Vagina (tissue), 2 donors: ENCODE data around the gene SPOCK1. TPM values are rescaled to one million over a fixed set of nuclear protein-coding genes. Genes with fewer than 3 reads are reported as not detected.

ENCODE experiments used
- DNase-seq, 2 donors: peaks; one replicate each; pipeline ENCODE4 v3.0.0-alpha.2; 2017; ENCODE audit errors: extremely low spot score in 2 of 2
- H3K27ac ChIP-seq: fragments of 200-600 bp; sonication (generic); one replicate; pipeline ENCODE4 v1.5.1; 2019
- H3K27me3 ChIP-seq: fragments of 200-600 bp; sonication (generic); one replicate; pipeline ENCODE4 v1.5.1; 2019
- H3K36me3 ChIP-seq, 2 donors: fragments of 200-600 bp; sonication (generic); one replicate each; pipeline ENCODE4 v1.5.1; 2017 to 2019
- H3K4me1 ChIP-seq: fragments of 200-600 bp; sonication (generic); one replicate; pipeline ENCODE4 v1.5.1; 2019
- H3K4me3 ChIP-seq, 2 donors: fragments of 200-600 bp; sonication (generic); 1 replicate in 1 of 2; 2 replicates in 1 of 2; pipeline ENCODE4 v1.5.1; 2016 to 2019
- H3K9me3 ChIP-seq: fragments of 200-600 bp; sonication (generic); one replicate; pipeline ENCODE4 v1.5.1; 2019
- POLR2A ChIP-seq, 2 donors: fragments of 450-650 bp; IDR thresholded peaks; one replicate each; pipeline ENCODE4 v1.6.1; 2017; ENCODE audit warnings: antibody characterized with exemption in 2 of 2, mild to moderate bottlenecking in 2 of 2, moderate library complexity in 2 of 2
- POLR2AphosphoS5 ChIP-seq, 2 donors: sonication (generic); formaldehyde crosslinking; IDR thresholded peaks; one replicate each; pipeline ENCODE4 v1.9.0; 2017; ENCODE audit warnings: antibody characterized with exemption in 2 of 2, mild to moderate bottlenecking in 2 of 2, low read depth in 1 of 2; ENCODE audit not compliant: insufficient read depth in 1 of 2
- intact Hi-C: fragments of 100-400 bp; cut with DNase I; formaldehyde crosslinking; loops from one replicate; pipeline ENCODE4 v1.15.1; 2023
- total RNA-seq: library from RNA; depleted of rRNA; stranded (reverse); fragments of >200 nt; gene quantifications from one replicate; pipeline ENCODE4 v1.2.3, GENCODE V29; 2016
- TF ChIP-seq, protein P1 (sequence below), 3 experiments: fragments of 450-650 bp in 2 of 3; fragments of 200-600 bp in 1 of 3; sonication (generic) in 1 of 3; IDR thresholded peaks; one replicate each; pipeline ENCODE4 v1.5.1; 2017 to 2019; ENCODE audit warnings: antibody characterized with exemption in 3 of 3, mild to moderate bottlenecking in 2 of 3, moderate library complexity in 2 of 3

SPOCK1 gene
- total RNA-seq, 1 donor from 2014 or later = 70.7 TPM

DNA sequence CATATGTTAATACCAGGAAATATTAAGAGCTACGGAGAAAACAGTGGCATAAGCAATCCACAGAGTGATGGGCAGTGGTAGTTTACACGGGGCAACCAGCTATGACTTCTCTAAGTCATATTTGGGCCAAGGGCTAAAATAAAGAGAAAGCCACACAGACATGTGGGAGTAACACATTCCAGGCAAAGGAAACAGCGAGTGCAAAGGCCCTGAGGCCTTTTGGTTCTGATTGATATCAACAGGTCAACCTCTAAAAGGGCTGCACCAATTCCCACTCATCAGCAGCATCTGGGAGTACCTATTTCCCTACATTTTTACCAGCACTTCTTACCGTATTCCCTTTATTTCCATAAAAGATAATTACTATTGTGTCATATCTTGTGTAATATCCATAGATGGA, 173.4 kb downstream of the SPOCK1 start:
- Histone ChIP-seq H3K4me1 (no peaks in the 10 kb centered on the region), H3K36me3 (no peaks in the 10 kb centered on the region)
- intact Hi-C loops = no loop called here

DNA sequence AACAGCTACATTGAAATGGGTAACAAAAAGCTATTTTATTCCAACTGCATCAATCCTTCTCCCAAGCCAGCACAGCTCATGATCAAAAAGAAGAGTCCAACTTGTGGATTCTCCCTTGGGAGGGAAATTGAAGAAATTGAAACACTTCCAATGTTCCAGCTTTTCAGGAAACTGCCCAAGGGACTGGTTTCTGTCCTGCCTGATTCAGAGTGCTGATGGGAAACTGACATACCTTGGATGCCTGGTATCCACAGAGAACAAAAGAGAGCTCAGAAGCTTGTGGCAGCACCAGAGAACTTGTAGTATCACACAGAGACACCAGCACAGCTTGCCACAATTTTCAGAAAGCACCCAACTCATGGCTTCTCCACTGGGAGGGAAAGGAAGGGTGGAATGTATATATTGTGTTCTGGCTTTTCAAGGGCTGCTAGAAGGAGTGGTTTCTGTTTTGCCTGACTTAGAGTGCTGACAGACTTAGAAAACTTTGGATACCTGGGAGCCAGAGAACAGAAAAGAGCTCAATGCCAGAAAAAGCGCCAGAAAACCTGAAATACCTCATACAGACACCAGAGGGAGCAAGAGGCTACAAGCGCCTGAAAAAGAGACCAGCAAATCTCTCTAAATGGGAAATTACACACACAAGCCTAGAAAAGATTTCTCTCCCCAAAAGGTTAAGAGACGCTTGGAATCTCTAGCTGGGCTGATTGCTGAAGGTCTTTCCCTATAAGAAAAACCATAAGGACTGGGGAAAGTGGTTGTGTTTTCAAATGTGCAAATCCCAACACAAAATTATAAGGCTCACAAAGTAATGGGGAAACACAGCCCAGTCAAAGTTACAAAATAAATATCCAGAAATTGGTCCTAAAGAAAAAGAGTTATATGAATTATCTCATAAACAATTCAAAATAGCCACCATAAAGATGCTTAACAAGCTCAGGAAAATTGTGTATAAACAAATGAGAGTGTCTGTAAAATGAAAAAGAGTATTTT, 178.8 kb downstream of the SPOCK1 start:
- no peaks in the 10 kb centered on the region for H3K27me3 ChIP-seq
- no peak overlapping the region for H3K27ac ChIP-seq
- H3K4me1 ChIP-seq = no peaks in the 10 kb centered on the region
- no peak overlapping the region for H3K4me3 ChIP-seq
- intact Hi-C loops = loop anchor here (5.0 kb wide), 1 partner anchor 177 kb away; the partner anchor contains the start of gene SPOCK1
- no peaks in the 10 kb centered on the region for H3K36me3 ChIP-seq
- DNase-seq = no peak
- TF ChIP-seq POLR2A (IDR thresholded peaks at IDR 0.05) = no peak
- TF ChIP-seq POLR2AphosphoS5 (IDR thresholded peaks at IDR 0.05; ENCODE audit: insufficient read depth in 1 of 2, low read depth in 1 of 2) = no peak
- TF ChIP-seq, protein P1, sequence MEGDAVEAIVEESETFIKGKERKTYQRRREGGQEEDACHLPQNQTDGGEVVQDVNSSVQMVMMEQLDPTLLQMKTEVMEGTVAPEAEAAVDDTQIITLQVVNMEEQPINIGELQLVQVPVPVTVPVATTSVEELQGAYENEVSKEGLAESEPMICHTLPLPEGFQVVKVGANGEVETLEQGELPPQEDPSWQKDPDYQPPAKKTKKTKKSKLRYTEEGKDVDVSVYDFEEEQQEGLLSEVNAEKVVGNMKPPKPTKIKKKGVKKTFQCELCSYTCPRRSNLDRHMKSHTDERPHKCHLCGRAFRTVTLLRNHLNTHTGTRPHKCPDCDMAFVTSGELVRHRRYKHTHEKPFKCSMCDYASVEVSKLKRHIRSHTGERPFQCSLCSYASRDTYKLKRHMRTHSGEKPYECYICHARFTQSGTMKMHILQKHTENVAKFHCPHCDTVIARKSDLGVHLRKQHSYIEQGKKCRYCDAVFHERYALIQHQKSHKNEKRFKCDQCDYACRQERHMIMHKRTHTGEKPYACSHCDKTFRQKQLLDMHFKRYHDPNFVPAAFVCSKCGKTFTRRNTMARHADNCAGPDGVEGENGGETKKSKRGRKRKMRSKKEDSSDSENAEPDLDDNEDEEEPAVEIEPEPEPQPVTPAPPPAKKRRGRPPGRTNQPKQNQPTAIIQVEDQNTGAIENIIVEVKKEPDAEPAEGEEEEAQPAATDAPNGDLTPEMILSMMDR (IDR thresholded peaks at IDR 0.05) = peak; percentile 44 to 80 (median 68)
- no peaks in the 10 kb centered on the region for H3K9me3 ChIP-seq

More for the DNA sequence above, 173.4 kb downstream of the SPOCK1 start:
- Histone ChIP-seq H3K27me3 (no peaks in the 10 kb centered on the region), H3K27ac (no peak overlapping the region), H3K9me3 (no peaks in the 10 kb centered on the region), H3K4me3 (no peak overlapping the region)
- no peak for DNase-seq
- TF ChIP-seq POLR2AphosphoS5 (IDR thresholded peaks at IDR 0.05; ENCODE audit: insufficient read depth in 1 of 2, low read depth in 1 of 2) (no peak), POLR2A (IDR thresholded peaks at IDR 0.05) (no peak)
- TF ChIP-seq, protein P1 (IDR thresholded peaks at IDR 0.05) = no peak

DNA sequence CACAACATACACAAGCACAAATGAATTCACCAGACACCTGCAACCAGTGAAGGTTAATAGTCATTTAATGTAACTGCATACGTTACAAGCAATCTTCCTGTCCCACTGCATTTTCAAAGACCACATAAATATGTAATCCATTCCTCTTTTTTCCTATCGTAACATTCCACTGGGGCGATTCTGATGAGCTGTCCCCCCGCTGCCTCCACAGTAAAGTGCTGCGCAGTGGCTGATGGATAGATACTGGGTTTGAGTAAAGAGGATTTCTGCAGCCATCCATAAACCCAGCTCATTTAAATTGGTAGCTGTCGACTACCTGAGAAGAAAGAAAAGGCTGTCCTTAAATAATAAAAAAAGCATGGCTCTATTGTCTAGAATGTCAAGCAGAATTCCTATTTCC, 181.1 kb downstream of the SPOCK1 start:
- H3K36me3 ChIP-seq = no peaks in the 10 kb centered on the region
- H3K4me1 ChIP-seq = no peaks in the 10 kb centered on the region
- no peak overlapping the region for H3K27ac ChIP-seq
- H3K27me3 ChIP-seq = no peaks in the 10 kb centered on the region
- TF ChIP-seq POLR2AphosphoS5 (IDR thresholded peaks at IDR 0.05; ENCODE audit: insufficient read depth in 1 of 2, low read depth in 1 of 2) (no peak), POLR2A (IDR thresholded peaks at IDR 0.05) (no peak)
- TF ChIP-seq, protein P1 (IDR thresholded peaks at IDR 0.05) = no peak
- no peaks in the 10 kb centered on the region for H3K9me3 ChIP-seq
- DNase-seq = no peak
- intact Hi-C loops = no loop called here
- H3K4me3 ChIP-seq = no peak overlapping the region

DNA sequence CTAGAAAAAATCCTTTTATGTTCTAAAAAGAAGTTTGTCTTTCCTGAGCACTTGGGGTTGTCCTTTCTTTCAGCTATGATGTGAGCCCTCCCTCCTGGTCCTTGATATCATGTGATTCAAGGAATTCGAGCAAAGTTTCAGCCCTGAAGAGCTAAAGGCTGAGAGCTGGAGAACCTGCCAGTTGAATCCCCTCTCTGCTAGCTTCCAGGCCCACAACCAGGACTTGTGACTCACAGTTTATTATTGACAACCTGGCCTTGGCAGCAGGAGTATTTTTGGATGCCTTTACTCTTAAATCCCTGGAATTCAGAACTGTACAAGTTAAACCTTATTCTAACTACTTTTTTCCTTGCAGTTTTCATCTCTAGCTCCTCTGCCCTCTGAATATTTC, 182.8 kb downstream of the SPOCK1 start:
- Histone ChIP-seq H3K4me3 (no peak overlapping the region), H3K27me3 (no peaks in the 10 kb centered on the region), H3K27ac (no peak overlapping the region), H3K9me3 (no peaks in the 10 kb centered on the region), H3K36me3 (no peaks in the 10 kb centered on the region), H3K4me1 (no peaks in the 10 kb centered on the region)
- TF ChIP-seq POLR2AphosphoS5 (IDR thresholded peaks at IDR 0.05; ENCODE audit: insufficient read depth in 1 of 2, low read depth in 1 of 2) = no peak
- TF ChIP-seq POLR2A (IDR thresholded peaks at IDR 0.05) = no peak
- TF ChIP-seq, protein P1 (IDR thresholded peaks at IDR 0.05) = no peak
- no peak for DNase-seq
- intact Hi-C loops = no loop called here
